Mucosa of stomach (tissue), 1 donor: ENCODE measurements around the gene TLX2.
A peak's percentile ranks its signal among the peaks of the same experiment; 100 is the strongest.
"Not testable (repeated sequence)": the region's sequence is repeated elsewhere in the genome, so short reads cannot be mapped to it uniquely, and the experiment has no call there.

Experiments used
- H3K27me3 ChIP-seq: one replicate; pipeline ENCODE4 v1.7.0; 2013; ENCODE audit warnings: mild to moderate bottlenecking, low read length; ENCODE audit not compliant: control insufficient read depth, insufficient read depth
- H3K36me3 ChIP-seq: one replicate; pipeline ENCODE4 v1.7.0; 2013; ENCODE audit warnings: low read length; ENCODE audit not compliant: control insufficient read depth, insufficient read depth
- H3K4me1 ChIP-seq: one replicate; pipeline ENCODE4 v1.7.0; 2013; ENCODE audit warnings: mild to moderate bottlenecking, low read length; ENCODE audit not compliant: control insufficient read depth, insufficient read depth
- H3K4me3 ChIP-seq: one replicate; pipeline ENCODE4 v1.7.0; 2013; ENCODE audit warnings: low read length
- H3K9ac ChIP-seq: one replicate; pipeline ENCODE4 v1.7.0; 2013; ENCODE audit warnings: mild to moderate bottlenecking, low read length, moderate library complexity
- H3K9me3 ChIP-seq: one replicate; pipeline ENCODE4 v1.7.0; 2013; ENCODE audit warnings: mild to moderate bottlenecking, low read length, moderate library complexity; ENCODE audit not compliant: control insufficient read depth
- donor health status: Pancreatic carcinoma.

Gene TLX2

GRCh38 chr2:74514368-74515270 lies at the start of gene TLX2:
TSS of gene TLX2 (plus strand) at chr2:74514450. CDS start at chr2:74514807, 357 bp downstream.
- Histone ChIP-seq H3K9ac (no peak within 1 kb of the TSS), H3K36me3 (no peaks in the 10 kb centered on the region), H3K4me1 (peaks cover 21% of the 10 kb centered on the region), H3K27me3 (peaks cover 95% of the 10 kb centered on the region), H3K4me3 (no peak within 1 kb of the TSS), H3K9me3 (no peaks in the 10 kb centered on the region)

DNA sequence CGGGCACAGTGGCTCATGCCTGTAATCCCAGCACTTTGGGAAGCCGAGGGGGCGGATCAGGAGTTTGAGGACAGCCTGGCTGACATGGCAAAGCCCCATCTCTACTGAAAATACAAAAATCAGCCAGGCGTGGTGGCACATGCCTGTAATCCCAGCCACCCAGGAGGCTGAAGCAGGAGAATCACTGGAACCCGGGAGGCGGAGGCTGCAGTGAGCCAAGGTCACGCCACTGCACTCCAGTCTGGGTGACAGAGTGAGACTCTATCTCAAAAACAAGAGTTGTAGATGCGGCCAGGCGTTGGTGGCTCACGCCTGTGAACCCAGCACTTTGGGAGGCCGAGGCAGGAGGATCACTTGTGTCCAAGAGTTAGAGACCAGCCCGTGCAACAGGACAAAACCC lies 43.5 kb upstream of the TLX2 start:
- H3K36me3 ChIP-seq, H3K9me3 ChIP-seq, H3K9ac ChIP-seq, H3K4me3 ChIP-seq, H3K27me3 ChIP-seq: not testable (repeated sequence)
- H3K4me1 ChIP-seq = peaks cover 14% of the 10 kb centered on the region

DNA sequence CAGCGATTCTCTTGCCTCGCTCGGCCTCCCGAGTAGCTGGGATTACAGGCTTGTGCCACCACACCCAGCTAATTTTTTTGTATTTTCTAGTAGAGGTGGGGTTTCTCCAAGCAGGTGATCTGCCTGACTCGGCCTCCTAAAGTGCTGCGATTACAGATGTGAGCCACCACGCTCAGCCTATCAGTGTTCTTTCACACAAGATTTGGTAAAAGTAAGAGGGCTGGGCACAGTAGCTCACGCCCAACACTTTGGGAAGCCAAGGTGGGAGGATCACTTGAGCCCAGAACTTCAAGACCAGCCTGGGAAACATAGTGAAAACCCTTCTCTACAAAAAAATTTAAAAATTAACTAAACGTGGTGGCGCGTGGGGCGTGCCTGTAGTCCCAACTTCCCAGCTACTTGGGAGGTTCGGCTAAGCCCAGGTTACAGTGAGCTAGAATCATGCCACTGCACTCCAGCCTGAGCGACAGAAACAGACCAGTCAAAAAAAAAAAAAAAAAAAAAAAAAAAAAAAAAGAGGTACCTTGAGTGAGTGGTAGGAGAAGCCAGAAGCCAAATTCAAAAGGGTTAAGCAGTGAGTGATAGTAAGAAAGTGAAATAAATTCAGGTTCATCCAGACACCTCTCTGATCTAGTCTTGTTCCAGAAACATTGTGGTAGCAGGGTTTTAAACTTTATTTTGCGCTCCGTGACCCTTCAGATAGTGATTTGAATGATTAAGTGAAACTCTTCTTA lies 42.8 kb upstream of the TLX2 start:
- Histone ChIP-seq H3K36me3 (peaks cover 4% of the 10 kb centered on the region), H3K4me1 (peaks cover 14% of the 10 kb centered on the region), H3K9ac (peak overlapping the region; percentile 76), H3K27me3 (no peaks in the 10 kb centered on the region), H3K4me3 (peak overlapping the region; percentile 31), H3K9me3 (no peaks in the 10 kb centered on the region)

DNA sequence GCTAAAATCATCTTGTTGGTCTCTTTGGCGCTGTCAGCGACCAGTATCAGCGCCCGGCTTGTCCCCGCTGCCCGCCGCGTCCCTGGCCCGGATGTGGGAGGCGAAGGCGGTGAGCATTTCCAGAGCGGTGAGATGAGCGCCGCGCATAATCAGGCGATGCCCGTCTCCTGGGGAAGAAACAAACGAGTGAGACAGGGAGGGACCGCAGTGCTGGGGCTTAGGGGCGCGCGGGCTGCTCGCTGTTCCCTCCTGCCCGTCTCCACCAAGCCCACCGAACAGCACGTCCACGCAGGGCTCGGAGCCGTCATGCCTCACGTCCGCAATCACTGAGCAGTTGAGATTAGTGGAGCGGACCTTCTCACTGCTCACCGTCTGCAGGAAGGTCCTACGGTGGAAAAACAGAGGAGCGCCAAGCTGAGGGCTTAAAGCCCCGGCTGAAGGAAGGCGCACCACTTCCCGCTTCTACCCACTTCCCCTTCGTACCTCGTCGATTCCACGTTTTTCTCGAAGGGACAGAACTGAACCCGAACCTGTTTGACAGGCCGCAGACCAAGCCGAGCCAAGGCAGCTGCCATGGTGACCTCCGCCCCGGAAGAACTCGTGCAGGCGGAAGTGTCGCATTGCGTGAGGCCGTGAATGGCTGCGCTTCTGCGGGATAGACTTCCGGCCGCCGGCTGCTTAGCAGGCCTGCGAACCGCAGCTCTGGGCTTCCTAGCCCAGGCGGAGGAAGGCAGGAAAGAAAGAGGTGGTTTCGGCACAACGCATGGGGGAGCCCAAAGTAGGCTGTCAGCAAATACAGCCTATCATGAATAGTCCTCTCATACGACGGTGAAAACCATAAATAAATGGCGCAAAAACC lies 41.9 kb upstream of the TLX2 start, which contains the start of gene MRPL53:
Gene MRPL53, minus strand, starts transcription at position 595 of the 859 bp plus-strand sequence. Its CDS starts 20 bp downstream, at position 575.
- H3K4me3 ChIP-seq = peak within 1 kb of the TSS; percentile 31
- no peaks in the 10 kb centered on the region for H3K9me3 ChIP-seq
- H3K9ac ChIP-seq = peak within 1 kb of the TSS; percentile 76
- peaks cover 14% of the 10 kb centered on the region for H3K4me1 ChIP-seq
- H3K36me3 ChIP-seq = peaks cover 4% of the 10 kb centered on the region
- H3K27me3 ChIP-seq = no peaks in the 10 kb centered on the region

DNA sequence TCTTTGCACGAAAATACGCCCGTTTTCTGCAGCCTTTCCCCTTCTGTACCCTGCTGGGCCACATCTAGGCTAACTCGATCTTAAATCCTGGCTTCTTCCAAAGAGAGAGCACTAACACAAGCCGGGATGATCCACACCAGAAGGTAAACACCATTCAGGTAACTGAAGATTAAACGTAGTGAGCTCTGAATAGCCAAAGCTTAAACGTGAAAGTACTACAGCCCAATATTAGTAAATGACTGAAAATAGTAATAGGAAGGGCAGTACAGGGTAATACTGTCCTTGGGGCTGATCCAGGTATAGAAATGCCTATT lies 41.3 kb upstream of the TLX2 start:
- H3K9me3 ChIP-seq = no peaks in the 10 kb centered on the region
- peaks cover 14% of the 10 kb centered on the region for H3K4me1 ChIP-seq
- no peaks in the 10 kb centered on the region for H3K27me3 ChIP-seq
- peak overlapping the region; percentile 31 for H3K4me3 ChIP-seq
- peak overlapping the region; percentile 76 for H3K9ac ChIP-seq
- peaks cover 8% of the 10 kb centered on the region for H3K36me3 ChIP-seq

DNA sequence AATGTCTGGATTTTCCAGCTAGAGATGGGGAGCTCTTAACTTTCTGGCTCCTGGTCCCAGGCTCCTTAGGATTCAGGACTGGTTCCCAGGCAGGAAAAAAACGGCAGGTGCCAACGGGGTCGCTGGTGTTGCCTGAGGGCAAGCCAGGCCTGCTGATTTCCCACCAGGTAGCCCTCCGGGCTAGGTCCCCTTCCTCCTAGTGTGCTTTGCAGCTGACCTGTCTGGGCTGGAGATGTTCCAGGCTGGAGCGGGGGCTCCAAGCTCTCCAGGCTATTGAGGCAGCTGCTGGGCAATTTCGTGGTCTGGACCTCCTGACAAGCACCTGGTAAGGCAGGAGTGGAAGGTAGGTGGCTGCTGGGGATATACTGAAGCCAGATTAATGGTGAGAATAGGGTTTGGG lies 39.8 kb upstream of the TLX2 start:
- H3K9ac ChIP-seq = no peak overlapping the region
- H3K27me3 ChIP-seq = no peaks in the 10 kb centered on the region
- peaks cover 14% of the 10 kb centered on the region for H3K4me1 ChIP-seq
- no peak overlapping the region for H3K4me3 ChIP-seq
- no peaks in the 10 kb centered on the region for H3K9me3 ChIP-seq
- H3K36me3 ChIP-seq = peaks cover 8% of the 10 kb centered on the region

DNA sequence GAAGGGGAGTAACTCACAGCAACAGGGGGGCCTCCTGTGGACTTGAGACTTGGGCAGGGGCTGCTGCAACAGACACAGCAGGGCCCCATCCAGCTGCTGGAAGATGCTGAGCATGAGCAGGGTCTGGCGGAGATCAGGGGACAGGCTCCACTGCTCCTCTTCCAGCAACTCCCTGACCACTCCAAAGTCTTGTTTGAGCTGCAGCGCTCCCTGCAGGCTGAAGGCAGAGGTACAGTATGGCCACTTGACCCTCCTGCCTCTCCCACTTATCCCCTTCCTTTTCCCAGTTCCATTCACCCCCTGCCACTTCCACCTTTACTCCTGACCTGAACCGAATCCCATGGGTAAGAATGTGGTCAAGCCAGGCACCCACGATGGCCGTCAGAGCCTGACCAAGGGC lies 39.4 kb upstream of the TLX2 start:
- H3K9me3 ChIP-seq = no peaks in the 10 kb centered on the region
- H3K4me1 ChIP-seq = peaks cover 14% of the 10 kb centered on the region
- no peak overlapping the region for H3K9ac ChIP-seq
- H3K27me3 ChIP-seq = no peaks in the 10 kb centered on the region
- H3K36me3 ChIP-seq = peaks cover 8% of the 10 kb centered on the region
- H3K4me3 ChIP-seq = no peak overlapping the region

DNA sequence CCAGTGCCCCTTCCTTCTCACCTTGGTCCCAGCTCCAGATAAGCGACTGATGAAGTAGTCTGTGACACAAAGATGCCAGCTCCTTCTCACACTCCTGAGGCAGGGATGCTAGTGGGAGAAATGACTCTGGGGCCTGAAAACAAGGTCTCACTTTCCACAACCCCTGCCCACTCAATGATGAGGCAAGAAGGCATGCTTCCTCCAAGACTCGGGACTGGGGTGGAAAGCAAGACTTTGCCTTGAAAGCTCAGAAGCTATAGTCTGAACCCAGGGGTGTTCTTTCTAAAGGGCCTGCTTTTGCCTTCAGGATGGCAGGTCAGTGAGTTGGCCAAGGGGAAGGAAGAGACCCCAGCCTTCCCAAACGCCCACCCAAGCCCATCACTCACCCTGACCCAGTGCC lies 32.8 kb upstream of the TLX2 start:
- H3K27me3 ChIP-seq = no peaks in the 10 kb centered on the region

DNA sequence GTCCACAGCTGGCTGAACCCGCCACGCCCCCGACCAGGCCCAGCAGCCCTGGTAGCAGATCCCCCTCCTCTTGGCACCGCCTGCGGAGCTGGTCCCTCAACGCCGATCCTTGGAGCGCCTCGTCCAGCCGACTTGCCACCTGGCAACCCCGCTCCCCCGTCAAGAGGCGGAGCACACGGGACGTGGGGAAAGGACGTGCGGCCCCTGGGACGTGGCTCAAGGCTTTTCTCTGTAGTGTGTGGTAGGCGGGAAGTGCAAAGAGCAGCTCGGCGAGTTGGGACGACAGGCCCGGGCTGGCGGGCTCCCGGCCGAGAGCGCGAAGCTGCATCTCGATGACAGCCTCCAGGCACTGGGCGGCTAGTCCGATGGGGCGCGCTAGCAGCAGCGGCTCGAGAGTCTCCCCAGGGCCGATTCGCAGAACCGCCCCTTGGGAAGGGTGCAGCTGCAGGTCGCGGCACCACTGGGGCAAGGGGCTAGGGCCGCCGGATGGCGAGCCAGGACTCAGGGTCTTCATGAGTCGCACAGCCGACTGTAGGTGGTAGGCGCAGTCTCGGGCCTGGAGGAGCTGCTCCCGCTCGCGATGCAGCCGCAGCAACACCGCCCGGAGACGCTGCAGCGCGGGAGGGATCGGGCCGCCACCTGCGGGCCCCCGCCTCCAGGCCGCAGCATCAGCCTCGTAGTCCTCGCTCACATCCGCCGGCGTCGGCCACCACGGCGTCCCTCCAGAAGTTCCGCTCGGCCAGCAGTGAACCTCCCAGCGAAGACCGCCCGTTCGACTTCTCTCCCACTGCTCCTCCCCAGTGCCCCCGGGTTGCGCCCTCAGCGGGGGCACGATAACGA lies 32.1 kb upstream of the TLX2 start:
- Histone ChIP-seq H3K4me3 (peak overlapping the region; percentile 96), H3K27me3 (no peaks in the 10 kb centered on the region), H3K9me3 (no peaks in the 10 kb centered on the region), H3K36me3 (peaks cover 4% of the 10 kb centered on the region), H3K4me1 (peaks cover 20% of the 10 kb centered on the region), H3K9ac (peak overlapping the region; percentile 82)

More for the DNA sequence above, 32.8 kb upstream of the TLX2 start:
- Histone ChIP-seq H3K4me1 (peaks cover 20% of the 10 kb centered on the region), H3K9ac (peak overlapping the region; percentile 82), H3K4me3 (peak overlapping the region; percentile 96), H3K36me3 (peaks cover 4% of the 10 kb centered on the region), H3K9me3 (no peaks in the 10 kb centered on the region)

DNA sequence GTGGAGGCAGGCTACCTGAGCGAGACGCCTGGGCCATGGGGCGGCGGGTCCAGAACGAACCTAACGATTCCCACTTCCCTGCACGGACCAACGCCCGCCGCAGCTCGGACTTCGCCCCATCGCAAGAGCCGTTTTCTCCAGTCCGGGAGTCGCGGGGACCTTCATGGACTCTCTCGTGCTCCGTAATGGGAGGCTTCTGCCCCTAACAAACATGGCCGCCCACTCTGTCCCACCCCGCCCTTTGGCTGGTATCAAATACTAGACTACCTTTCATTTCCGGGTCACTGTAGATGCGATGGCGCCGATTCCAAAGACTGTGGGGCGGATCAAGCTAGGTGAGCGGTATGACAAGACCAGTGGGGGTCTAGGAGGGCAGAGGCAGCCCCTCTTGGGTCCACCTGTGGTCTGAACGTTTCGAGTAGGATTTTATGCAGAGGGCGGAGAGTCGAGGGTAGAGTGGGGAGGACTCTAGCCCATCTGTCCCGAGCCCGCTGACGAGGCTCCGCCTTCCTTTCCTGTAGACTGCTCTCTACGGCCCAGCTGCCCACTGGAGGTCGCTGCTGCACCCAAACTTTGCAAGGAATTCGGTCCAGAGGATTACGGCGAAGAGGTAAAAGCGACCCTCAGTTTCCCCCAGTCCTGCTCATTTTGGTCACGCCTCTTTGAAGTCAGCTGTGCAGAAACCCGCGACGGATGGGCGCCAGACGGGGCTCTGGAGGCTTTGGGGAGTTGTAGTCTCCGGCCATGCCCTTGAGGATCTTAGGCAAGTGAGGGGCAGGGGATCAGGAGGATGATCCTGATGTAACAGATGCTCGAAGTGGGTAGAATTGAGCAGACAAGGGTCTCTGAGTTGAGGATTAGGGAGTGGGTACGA lies 31.2 kb upstream of the TLX2 start, which contains the start of the genes CCDC142 and TTC31:
Gene CCDC142, minus strand, starts transcription at position 198 of the 874 bp plus-strand sequence. Its CDS starts 161 bp downstream, at position 37.
Gene TTC31, plus strand, starts transcription at position 281 of the 874 bp plus-strand sequence. Its CDS starts 15 bp downstream, at position 296.
- H3K36me3 ChIP-seq = no peaks in the 10 kb centered on the region

More for the DNA sequence above, 31.2 kb upstream of the TLX2 start, which contains the start of the genes CCDC142 and TTC31:
- H3K4me3 ChIP-seq = peak within 1 kb of the TSS; percentile 96
- peaks cover 20% of the 10 kb centered on the region for H3K4me1 ChIP-seq
- no peaks in the 10 kb centered on the region for H3K27me3 ChIP-seq
- no peaks in the 10 kb centered on the region for H3K9me3 ChIP-seq
- peak within 1 kb of the TSS; percentile 82 for H3K9ac ChIP-seq
